Measurements from ENCODE around the gene MERTK. TPM values are rescaled to one million over a fixed set of nuclear protein-coding genes. Genes with fewer than 3 reads are reported as not detected.
"Not testable (repeated sequence)": the region's sequence is repeated elsewhere in the genome, so short reads cannot be mapped to it uniquely, and the experiment has no call there.

MERTK gene
- 0.07 and 0.11 TPM in 2 replicates for polyA plus RNA-seq (2011; rRNA removed)
- polyA minus RNA-seq (2011; rRNA and poly(A)+ RNA removed), result 0.05 and 0.15 TPM in 2 replicates

- TF ChIP-seq, protein P1, sequence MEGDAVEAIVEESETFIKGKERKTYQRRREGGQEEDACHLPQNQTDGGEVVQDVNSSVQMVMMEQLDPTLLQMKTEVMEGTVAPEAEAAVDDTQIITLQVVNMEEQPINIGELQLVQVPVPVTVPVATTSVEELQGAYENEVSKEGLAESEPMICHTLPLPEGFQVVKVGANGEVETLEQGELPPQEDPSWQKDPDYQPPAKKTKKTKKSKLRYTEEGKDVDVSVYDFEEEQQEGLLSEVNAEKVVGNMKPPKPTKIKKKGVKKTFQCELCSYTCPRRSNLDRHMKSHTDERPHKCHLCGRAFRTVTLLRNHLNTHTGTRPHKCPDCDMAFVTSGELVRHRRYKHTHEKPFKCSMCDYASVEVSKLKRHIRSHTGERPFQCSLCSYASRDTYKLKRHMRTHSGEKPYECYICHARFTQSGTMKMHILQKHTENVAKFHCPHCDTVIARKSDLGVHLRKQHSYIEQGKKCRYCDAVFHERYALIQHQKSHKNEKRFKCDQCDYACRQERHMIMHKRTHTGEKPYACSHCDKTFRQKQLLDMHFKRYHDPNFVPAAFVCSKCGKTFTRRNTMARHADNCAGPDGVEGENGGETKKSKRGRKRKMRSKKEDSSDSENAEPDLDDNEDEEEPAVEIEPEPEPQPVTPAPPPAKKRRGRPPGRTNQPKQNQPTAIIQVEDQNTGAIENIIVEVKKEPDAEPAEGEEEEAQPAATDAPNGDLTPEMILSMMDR (IDR thresholded peaks at IDR 0.05; ENCODE audit: insufficient read depth, low read depth, low read length), result peak; percentile 57
- no peak for DNase-seq (ENCODE audit: low read depth)
- POLR2A ChIA-PET, result no interaction called here
Observed at GRCh38 chr2:111897924-111898702, at the start of gene MERTK. MERTK (plus strand) TSS chr2:111898607; CDS start chr2:111898736, 129 bp downstream.

GRCh38 chr2:111850646-111851045, 47.8 kb upstream of the MERTK start:
- H3K36me3 ChIP-seq (ENCODE audit: control insufficient read depth, insufficient read depth, low read length); CTCF ChIA-PET; H3K4me3 ChIP-seq (ENCODE audit: low read depth, low read length); POLR2A ChIA-PET; H3K27me3 ChIP-seq (ENCODE audit: control insufficient read depth, insufficient read depth, low read length); DNase-seq (ENCODE audit: low read depth): not testable (repeated sequence)
- TF ChIP-seq, protein P1 (IDR thresholded peaks at IDR 0.05; ENCODE audit: insufficient read depth, low read depth, low read length), result peak; percentile 42

More at GRCh38 chr2:111897924-111898702, at the start of gene MERTK:
- peaks cover 20% of the 10 kb centered on the region for H3K27me3 ChIP-seq (ENCODE audit: control insufficient read depth, insufficient read depth, low read length)
- CTCF ChIA-PET, result interaction anchor here (0.6 to 1.7 kb wide), 6 partner anchors 9 to 155 kb away, joined by 3 to 9 read pairs (median 6); partner anchors contain the start of gene ANAPC1
- H3K36me3 ChIP-seq (ENCODE audit: control insufficient read depth, insufficient read depth, low read length), result no peaks in the 10 kb centered on the region
- peak within 1 kb of the TSS; percentile 52 for H3K4me3 ChIP-seq (ENCODE audit: low read depth, low read length)

GRCh38 chr2:111852544-111852943, 45.9 kb upstream of the MERTK start:
- H3K27me3 ChIP-seq (ENCODE audit: control insufficient read depth, insufficient read depth, low read length); POLR2A ChIA-PET; CTCF ChIA-PET; DNase-seq (ENCODE audit: low read depth); H3K4me3 ChIP-seq (ENCODE audit: low read depth, low read length); H3K36me3 ChIP-seq (ENCODE audit: control insufficient read depth, insufficient read depth, low read length): not testable (repeated sequence)

DNA sequence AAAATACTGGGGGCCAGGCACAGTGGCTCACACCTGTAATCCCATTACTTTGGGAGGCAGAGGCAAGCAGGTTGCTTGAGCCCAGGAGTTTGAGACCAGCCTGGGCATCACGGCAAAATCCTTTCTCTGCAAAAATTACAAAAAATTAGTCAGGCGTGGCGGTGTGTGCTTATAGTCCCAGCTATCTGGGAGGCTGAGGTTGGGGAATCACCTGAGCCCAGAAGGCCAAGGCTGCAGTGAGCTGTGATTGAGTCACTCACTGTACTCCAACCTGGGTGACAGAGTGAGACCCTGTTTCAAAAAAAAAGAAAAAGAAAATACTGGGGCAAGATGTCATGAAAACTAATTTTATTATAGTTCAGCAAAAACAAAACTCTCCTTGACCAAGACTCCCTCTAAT, 38.4 kb upstream of the MERTK start:
- H3K4me3 ChIP-seq (ENCODE audit: low read depth, low read length); H3K36me3 ChIP-seq (ENCODE audit: control insufficient read depth, insufficient read depth, low read length); H3K27me3 ChIP-seq (ENCODE audit: control insufficient read depth, insufficient read depth, low read length); CTCF ChIA-PET; DNase-seq (ENCODE audit: low read depth); POLR2A ChIA-PET: not testable (repeated sequence)

DNA sequence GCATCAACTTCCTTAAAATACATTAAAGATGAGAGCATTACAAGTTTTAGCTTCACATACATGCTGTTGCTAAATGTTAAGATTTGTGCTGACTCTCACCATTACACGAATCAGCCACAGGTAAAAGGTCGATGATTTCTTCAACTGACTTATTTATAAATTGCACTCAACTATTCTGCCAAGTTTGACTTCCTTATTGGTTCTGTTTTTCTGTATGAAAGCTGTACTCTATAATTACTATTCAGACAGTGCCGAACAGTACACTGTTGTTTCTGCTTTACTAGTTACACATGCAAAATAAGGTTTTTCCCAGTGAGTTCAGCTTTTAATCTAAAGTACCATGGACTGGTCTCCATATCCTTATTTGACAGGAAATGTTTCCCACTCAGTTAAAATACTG, 33.3 kb upstream of the MERTK start:
- DNase-seq (ENCODE audit: low read depth); H3K36me3 ChIP-seq (ENCODE audit: control insufficient read depth, insufficient read depth, low read length); H3K27me3 ChIP-seq (ENCODE audit: control insufficient read depth, insufficient read depth, low read length); H3K4me3 ChIP-seq (ENCODE audit: low read depth, low read length); POLR2A ChIA-PET; CTCF ChIA-PET: not testable (repeated sequence)

DNA sequence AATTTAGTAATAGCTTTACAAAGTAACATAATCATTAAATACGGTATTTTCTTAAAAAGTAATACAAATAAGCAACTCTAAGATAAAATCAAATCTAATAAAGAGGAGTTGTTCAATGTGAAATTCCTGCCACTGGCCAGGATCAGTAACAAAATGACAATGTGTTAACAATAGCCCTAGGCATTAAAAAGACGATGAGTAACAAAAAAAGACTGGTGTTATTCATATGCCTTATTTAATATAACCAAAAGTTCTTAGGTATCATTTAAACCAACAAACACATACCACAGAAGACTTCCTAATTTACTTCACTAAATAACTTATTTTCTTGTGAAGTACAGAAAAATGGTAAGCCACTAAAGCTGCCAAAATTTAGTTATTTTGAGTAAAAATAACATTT, 25.6 kb upstream of the MERTK start:
- H3K4me3 ChIP-seq (ENCODE audit: low read depth, low read length); H3K27me3 ChIP-seq (ENCODE audit: control insufficient read depth, insufficient read depth, low read length); CTCF ChIA-PET; H3K36me3 ChIP-seq (ENCODE audit: control insufficient read depth, insufficient read depth, low read length); POLR2A ChIA-PET; DNase-seq (ENCODE audit: low read depth): not testable (repeated sequence)

GRCh38 chr2:111883661-111884591, 14.5 kb upstream of the MERTK start, which contains the start of gene ANAPC1:
ANAPC1 (minus strand) TSS chr2:111884193; CDS start chr2:111880825, 3,368 bp downstream.
- peak; percentile 17 for DNase-seq (ENCODE audit: low read depth)
- H3K27me3 ChIP-seq (ENCODE audit: control insufficient read depth, insufficient read depth, low read length), result no peaks in the 10 kb centered on the region
- H3K36me3 ChIP-seq (ENCODE audit: control insufficient read depth, insufficient read depth, low read length), result no peaks in the 10 kb centered on the region
- TF ChIP-seq, protein P1 (IDR thresholded peaks at IDR 0.05; ENCODE audit: insufficient read depth, low read depth, low read length), result no peak
- peak within 1 kb of the TSS; percentile 90 for H3K4me3 ChIP-seq (ENCODE audit: low read depth, low read length)
- ChIA-PET POLR2A (no interaction called here), CTCF (interaction anchor here (0.6 to 2.3 kb wide), 3 partner anchors 15 to 167 kb away, joined by 3 to 7 read pairs (median 3); partner anchors contain the start of gene MERTK)

All from BJ (cell line).